Right forelimb (tissue), 1 donor: ENCODE measurements around the gene LTO1.

Experiments
- DNase-seq: peaks from one replicate; pipeline ENCODE4 v3.0.0-alpha.2; 2018

The LTO1 gene

DNA sequence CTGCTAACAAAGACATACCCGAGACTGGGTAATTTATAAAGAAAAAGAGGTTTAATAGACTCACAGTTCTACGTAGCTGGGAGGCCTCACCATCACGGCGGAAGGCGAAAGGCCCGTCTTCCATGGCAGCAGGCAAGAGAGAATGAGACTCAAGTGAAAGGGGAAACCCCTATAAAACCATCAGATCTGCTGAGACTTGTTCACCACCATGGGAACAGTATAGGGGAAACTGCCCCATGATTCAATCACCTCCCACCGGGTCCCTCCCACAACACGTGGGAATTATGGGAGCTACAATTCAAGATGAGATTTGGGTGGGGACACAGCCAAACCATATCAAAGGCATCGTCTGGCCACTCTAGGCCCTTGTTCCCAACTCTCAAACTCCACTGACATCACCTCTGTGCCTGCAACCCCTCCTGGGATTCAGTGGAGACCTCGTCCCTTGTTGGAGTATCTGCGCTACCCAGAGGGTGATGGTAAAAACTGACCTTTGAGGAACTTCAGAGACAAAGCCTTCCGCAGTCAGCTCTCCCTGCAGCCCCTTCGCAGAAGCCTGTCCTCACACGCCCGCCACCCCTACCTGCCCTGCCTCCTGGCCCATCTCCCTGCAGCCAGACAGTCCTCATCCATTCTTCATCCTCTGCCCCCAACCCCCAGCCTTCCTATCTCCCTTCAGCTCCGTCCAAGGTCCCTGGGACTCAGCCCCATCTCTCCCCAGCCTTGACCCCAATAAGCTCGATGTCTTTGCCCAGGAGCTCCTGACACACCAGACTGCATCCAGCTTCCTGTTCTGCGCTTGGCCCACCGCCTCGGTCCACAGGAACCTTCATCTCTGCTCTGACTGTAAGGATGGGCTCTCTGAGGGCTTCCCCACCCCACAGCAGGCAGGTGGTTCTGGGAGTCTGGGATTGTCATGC, 18.4 kb downstream of the LTO1 start:
- no peak for DNase-seq

DNA sequence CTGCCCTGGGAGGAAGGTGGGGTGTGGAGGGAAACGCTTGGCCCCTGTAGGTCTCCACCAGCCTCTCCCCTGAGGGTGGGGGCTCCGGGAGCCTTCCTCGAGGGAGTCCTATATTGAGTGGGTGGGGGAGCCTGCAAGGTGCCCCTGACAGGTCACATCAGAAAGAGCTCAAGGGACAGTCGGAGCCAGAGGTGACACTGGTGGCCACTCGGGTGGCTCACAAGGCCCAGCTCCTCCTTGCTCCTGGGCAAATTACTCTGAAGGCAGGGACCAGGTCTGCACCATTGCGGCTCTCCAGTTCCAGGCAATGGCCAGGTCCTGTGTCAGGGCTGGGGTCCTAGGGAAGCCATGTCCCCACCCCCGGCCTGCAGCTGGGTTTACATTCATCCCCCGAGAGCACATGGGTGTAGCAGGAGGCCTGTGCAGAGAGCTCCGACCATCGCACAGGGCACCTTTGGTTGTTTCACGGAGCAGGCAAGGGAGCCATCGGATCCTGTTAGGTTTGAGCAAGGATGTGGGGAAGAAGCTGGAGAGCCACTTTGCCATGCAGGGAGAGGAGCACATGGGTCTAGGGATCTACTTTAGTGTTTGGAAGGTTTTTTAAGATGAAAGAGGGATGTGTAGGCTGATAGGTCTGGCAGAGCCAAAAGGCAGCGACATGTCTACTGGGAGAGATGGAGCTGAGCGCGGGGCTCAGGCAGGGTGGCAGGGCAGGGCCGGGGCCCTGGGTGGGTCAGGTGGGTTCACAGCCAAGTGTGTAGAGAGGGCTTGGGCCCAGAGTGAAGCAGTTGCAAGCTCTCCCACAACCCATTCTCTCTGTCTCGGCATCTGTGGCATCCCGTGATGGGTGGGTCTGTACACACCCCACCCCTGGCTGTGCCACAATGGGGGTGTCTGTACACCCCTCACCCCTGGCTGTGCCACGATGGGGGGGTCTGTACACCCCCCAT, 19.4 kb downstream of the LTO1 start:
- DNase-seq: no peak

- DNase-seq: no peak
These were observed 20.3 kb downstream of the LTO1 start for GRCh38 chr11:69654660-69655478.

DNA sequence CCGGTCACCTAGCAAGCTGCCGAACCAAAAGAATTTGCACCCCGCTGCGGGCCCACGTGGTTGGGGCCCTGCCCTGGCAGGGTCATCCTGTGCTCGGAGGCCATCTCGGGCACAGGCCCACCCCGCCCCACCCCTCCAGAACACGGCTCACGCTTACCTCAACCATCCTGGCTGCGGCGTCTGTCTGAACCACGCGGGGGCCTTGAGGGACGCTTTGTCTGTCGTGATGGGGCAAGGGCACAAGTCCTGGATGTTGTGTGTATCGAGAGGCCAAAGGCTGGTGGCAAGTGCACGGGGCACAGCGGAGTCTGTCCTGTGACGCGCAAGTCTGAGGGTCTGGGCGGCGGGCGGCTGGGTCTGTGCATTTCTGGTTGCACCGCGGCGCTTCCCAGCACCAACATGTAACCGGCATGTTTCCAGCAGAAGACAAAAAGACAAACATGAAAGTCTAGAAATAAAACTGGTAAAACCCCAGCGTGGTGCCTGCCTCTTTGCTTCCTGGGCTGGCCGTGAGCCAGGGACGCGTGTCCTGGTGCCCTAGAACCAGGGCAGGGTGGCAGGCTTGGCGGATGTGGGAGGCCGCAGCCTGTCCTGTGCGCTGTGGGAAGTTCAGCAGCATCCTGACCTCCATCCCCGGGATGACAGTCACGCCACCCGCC, 21.0 kb downstream of the LTO1 start:
- DNase-seq: no peak

DNA sequence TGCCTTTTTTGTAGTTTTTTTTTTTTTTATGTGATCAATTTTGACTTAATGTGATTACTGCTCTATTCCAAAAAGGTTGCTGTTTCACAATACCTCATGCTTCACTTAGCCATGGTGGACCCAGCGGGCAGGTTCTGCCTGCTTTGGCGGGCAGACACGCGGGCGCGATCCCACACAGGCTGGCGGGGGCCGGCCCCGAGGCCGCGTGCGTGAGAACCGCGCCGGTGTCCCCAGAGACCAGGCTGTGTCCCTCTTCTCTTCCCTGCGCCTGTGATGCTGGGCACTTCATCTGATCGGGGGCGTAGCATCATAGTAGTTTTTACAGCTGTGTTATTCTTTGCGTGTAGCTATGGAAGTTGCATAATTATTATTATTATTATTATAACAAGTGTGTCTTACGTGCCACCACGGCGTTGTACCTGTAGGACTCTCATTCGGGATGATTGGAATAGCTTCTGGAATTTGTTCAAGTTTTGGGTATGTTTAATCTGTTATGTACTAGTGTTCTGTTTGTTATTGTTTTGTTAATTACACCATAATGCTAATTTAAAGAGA, 21.7 kb downstream of the LTO1 start:
- no peak for DNase-seq

- no peak for DNase-seq
These were observed 22.2 kb downstream of the LTO1 start for GRCh38 chr11:69652999-69653398.

- no peak for DNase-seq
These were observed 23.1 kb downstream of the LTO1 start for GRCh38 chr11:69651834-69652620.

GRCh38 chr11:69650832-69651344, 24.3 kb downstream of the LTO1 start:
- DNase-seq: no peak

GRCh38 chr11:69650081-69650831, 24.9 kb downstream of the LTO1 start:
- no peak for DNase-seq

GRCh38 chr11:69649576-69649900, 25.6 kb downstream of the LTO1 start:
- no peak for DNase-seq

- DNase-seq: no peak
These were observed 26.2 kb downstream of the LTO1 start for GRCh38 chr11:69648679-69649575.

GRCh38 chr11:69647761-69648497, 27.2 kb downstream of the LTO1 start:
- DNase-seq: no peak

DNA sequence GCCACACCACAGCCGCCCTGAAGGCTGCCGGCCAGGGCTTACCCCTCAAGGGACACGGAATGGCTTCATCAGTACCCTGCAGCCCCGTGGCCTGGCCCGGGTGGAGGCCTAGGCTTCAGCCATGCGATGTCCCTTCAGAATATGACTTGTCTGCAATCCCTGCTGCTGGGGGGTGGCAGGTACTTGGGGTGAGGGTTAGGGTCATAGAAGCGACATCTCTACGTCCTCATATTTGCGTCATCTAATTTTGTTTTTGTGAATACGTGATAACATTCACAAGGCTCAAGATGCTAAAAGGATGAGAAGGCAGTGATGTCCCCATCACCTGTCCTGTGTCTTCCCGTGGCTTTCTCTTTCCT, 27.8 kb downstream of the LTO1 start:
- no peak for DNase-seq

GRCh38 chr11:69646493-69647389, 28.4 kb downstream of the LTO1 start:
- DNase-seq: no peak

GRCh38 chr11:69645801-69646492, 29.2 kb downstream of the LTO1 start:
- DNase-seq: no peak

- DNase-seq: no peak
These were observed 30.0 kb downstream of the LTO1 start for GRCh38 chr11:69644962-69645675.
